ENCODE results near the gene DMRTC2.

GRCh38 chr19:41883463-41883820 is 38.6 kb downstream of the DMRTC2 start:
- TF ChIP-seq POLR2A (IDR thresholded peaks at IDR 0.05; ENCODE audit: low read length) (no peak), GATA1 (IDR thresholded peaks at IDR 0.05; ENCODE audit: low read depth, low read length) (no peak)

All from erythroblast (primary cell).